ENCODE results near the gene STOX2.

The STOX2 gene

GRCh38 chr4:183987987-183988392 lies 82.9 kb downstream of the STOX2 start:
- DNase-seq = peak in 1 of 2 donors; percentile 48

- no peak for DNase-seq
Observed at GRCh38 chr4:183988874-183989273, 83.8 kb downstream of the STOX2 start.

GRCh38 chr4:183989461-183989860 lies 84.4 kb downstream of the STOX2 start:
- DNase-seq = no peak

- DNase-seq = no peak
Observed at GRCh38 chr4:183989931-183990330, 84.8 kb downstream of the STOX2 start.

GRCh38 chr4:183993676-183994075 lies 88.6 kb downstream of the STOX2 start:
- DNase-seq = no peak

GRCh38 chr4:183995570-183995969 lies 90.5 kb downstream of the STOX2 start:
- no peak for DNase-seq

- DNase-seq = no peak
Observed at GRCh38 chr4:183996868-183997267, 91.8 kb downstream of the STOX2 start.

GRCh38 chr4:183999435-183999834 lies 94.3 kb downstream of the STOX2 start:
- DNase-seq = no peak

- no peak for DNase-seq
Observed at GRCh38 chr4:184000457-184001396, 95.6 kb downstream of the STOX2 start.

- DNase-seq = no peak
Observed at GRCh38 chr4:184003433-184003832, 98.3 kb downstream of the STOX2 start.

- no peak for DNase-seq
Observed at GRCh38 chr4:184007891-184008290, 102.8 kb downstream of the STOX2 start.

- no peak for DNase-seq
Observed at GRCh38 chr4:184010696-184011095, 105.6 kb downstream of the STOX2 start.

GRCh38 chr4:184011826-184012380 lies 106.8 kb downstream of the STOX2 start:
- no peak for DNase-seq

- no peak for DNase-seq
Observed at GRCh38 chr4:184012937-184013336, 107.8 kb downstream of the STOX2 start.

- no peak for DNase-seq
Observed at GRCh38 chr4:184014301-184014700, 109.2 kb downstream of the STOX2 start.

- DNase-seq = no peak
Observed at GRCh38 chr4:184016759-184017668, 111.9 kb downstream of the STOX2 start.

- DNase-seq = no peak
Observed at GRCh38 chr4:184019076-184019475, 114.0 kb downstream of the STOX2 start.

- DNase-seq = no peak
Observed at GRCh38 chr4:184019667-184020623, 114.8 kb downstream of the STOX2 start.

GRCh38 chr4:184021389-184021788 lies 116.3 kb downstream of the STOX2 start:
- no peak for DNase-seq

- no peak for DNase-seq
Observed at GRCh38 chr4:184022679-184023383, 117.7 kb downstream of the STOX2 start.

GRCh38 chr4:184024637-184025036 lies 119.5 kb downstream of the STOX2 start:
- DNase-seq = no peak

Data from CD4-positive, alpha-beta T cell treated with Interleukin-4 for 1 hour (primary cell).